ENCODE data around the gene EPG5.
"Not testable (repeated sequence)": the region's sequence is repeated elsewhere in the genome, so short reads cannot be mapped to it uniquely, and the experiment has no call there.

Gene EPG5

DNA sequence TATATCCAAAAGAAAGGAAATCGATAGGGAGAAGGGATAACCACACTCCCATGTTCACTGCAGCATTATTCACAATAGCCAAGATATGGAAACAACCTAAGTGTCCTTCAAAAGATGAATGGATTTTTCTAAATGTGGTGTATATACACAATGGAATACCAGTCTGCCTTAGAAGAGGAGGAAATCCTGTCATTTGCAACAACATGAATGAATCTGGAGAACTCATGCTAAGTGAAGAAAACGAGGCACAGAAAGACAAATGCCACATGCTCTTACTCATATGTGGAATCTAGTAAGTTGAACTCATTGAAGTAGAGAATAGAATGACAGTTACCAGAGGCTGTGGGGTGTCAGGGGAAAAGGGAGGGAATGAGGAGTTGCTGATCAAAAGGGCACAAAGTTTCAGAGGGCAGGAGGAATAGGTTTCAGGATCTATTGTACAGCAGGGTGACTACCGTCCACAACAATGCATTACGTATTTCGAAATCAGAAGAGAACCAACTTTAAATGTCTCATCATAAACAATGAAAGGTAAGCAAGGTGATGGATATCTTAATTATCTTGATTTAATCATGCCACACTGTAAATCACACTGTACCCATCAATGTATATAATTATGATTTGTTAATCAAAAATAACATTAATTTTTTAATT lies 95.6 kb downstream of the EPG5 start:
- peak; percentile 11 for DNase-seq (ENCODE audit: low read depth, low spot score)

DNA sequence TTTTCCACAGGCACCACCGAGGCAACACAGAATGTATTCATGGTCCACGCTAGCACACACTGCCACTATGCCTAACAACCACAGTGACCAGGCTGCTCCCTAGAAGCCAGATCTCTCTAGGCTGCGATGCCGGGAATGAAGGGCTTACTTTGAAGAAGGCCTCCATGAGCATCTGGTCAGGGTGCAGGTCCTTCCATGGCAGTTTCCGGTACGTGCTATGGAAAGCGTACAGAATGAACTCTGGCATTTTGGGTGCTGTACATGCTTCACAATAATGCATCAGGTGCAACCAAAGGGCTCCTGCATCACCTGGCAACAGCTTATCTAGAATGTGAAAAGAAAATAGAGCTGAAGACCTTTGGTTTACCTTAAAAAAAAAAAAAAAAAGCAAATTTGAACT lies 96.7 kb downstream of the EPG5 start:
- DNase-seq (ENCODE audit: low read depth, low spot score): no peak

DNA sequence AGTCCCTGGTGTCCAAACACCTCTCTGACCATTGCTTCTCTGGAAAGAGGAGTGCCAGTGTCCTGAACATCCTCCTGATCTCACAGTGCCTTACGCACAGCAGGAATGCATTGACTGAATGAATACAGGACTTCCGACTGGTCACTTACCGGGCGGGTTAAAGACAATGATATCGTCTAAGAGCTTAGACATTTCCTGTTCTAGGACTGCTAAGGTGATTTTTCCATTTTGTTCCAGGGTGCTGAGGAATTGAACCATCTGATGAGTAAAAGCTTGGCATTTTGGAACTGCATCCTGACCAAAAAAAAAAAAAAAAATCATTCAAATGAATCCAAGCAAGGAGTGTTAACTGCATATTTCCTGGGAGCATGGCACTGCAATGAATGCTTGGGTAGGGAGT lies 101.7 kb downstream of the EPG5 start:
- DNase-seq (ENCODE audit: low read depth, low spot score): no peak

DNA sequence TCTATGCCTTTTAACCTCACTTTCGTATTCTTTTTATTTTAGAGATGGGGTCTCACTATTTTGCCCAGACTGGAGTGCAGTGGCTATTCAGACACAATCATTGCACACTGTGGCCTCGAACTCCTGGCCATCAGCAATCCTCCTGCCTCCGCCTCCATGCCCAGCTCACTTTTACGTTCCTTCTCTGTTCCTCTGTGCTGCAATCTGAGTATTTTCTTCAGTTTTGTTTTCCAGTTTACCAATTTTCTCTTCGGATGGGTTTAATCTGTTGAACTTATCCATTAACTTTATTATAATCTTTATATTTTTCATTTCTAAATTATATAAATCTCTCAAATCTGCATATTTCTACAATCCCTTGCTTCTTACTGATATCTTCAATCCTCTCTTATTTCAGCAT lies 103.0 kb downstream of the EPG5 start:
- no peak for DNase-seq (ENCODE audit: low read depth, low spot score)

DNA sequence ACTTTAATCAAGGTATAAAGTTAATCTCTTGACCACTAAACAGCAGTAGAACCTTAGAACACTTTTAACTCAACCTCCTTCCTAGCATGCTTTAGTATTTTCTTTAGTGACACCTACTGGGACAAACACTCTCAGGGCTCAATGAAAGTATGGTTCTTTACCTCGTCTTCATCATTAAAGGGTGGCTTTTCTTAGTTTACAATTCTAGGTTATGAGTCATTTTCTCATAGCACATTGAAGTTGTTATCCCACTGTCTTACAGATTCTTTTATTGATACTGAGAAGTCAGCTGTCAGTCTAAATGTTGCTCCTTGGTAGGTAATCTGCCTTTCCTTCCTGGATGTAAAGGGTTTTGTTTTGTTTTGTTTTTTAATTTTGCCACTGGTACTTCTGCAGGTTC lies 103.7 kb downstream of the EPG5 start:
- no peak for DNase-seq (ENCODE audit: low read depth, low spot score)

DNA sequence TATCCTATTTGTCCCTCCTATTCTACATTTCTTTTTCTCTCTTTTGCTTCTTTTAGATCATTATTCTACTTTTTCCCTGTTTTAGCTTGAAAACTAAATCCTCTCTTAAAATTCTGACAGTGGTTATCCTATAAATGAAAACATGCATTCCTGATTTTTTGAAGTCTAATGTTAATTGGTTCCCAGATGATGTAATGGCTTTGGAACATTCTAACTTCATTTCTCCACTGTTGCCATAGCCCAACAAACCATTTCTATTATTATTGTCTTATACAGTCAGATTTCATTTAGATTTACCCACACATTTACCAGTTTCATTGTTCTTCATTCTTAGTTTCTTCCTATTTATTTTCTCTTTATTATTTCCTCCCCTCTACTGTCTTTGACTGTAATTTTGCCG lies 105.2 kb downstream of the EPG5 start:
- no peak for DNase-seq (ENCODE audit: low read depth, low spot score)

DNA sequence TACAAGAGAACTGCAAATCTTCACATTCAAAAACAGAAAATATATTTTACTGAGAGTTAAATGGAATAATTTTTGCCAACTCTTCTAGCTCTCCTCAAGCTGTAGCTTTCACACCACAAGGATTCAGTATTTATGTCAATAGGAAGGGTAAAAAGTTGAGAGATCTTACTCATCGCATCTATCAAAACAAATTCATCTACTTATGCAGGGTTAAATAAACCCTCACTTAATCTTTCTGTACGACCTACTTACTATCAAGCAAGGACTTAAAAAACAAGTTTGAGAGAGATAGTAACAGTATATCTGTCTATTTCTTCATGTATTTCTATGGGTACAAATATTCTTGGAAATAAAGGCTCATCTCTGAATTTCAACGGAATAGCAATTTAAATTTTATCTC lies 106.2 kb downstream of the EPG5 start:
- no peak for DNase-seq (ENCODE audit: low read depth, low spot score)

DNA sequence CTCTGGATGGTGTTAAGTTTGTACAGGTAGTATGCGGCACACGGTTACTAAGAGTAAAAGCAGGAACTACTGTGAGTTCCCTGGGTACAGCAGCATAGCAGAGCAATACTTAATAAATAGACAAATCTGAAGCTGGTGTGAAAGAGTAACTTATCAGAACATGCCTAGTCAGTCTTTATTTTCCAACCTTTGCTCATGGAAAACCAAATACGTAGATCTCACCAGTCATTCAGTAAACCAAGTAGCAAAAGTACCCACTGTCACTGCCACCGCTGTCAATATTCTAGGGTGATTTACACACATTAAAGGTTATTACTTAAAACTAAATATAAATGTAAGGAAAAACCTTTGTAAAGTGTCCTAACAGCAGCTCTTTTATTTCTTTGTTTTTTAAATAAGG lies 106.6 kb downstream of the EPG5 start:
- DNase-seq (ENCODE audit: low read depth, low spot score): no peak

DNA sequence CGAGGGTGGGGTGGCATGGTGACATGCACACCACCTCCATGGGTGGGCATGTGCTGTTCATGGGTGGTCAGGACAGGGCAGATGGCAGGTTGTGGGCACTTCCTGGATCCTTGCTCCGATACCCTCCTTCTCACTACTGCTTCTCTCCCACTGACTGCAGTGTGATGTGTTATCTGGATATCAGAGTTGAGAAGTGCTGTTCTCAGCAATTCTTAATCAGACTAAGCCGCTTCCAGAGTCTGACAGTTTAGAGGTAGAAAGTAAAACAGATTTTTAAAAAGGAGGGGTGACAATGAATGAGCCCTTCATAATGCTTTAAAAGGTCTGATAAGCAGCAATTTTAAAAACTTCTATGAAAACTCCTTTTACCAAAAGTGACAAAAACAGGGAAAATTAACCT lies 107.8 kb downstream of the EPG5 start:
- DNase-seq (ENCODE audit: low read depth, low spot score): no peak

DNA sequence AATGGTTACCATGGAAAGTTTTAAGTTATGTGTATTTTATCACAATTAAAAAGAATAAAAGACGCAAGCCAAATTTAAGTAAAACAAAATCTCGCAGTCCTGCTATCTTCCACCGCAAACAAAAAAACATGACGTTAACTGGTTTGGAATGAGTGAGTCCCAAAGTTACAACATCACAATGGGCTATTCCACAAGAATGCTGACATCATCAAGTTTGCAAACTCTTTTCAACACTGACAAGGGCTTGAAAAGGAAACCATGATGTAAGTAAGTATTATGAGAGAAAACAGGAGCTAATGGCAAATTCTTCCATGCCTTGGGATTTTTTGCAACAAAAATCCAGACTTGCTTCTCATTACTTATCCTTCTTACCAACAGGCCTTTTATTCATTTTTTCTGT lies 110.6 kb downstream of the EPG5 start:
- peak; percentile 77 for DNase-seq (ENCODE audit: low read depth, low spot score)

DNA sequence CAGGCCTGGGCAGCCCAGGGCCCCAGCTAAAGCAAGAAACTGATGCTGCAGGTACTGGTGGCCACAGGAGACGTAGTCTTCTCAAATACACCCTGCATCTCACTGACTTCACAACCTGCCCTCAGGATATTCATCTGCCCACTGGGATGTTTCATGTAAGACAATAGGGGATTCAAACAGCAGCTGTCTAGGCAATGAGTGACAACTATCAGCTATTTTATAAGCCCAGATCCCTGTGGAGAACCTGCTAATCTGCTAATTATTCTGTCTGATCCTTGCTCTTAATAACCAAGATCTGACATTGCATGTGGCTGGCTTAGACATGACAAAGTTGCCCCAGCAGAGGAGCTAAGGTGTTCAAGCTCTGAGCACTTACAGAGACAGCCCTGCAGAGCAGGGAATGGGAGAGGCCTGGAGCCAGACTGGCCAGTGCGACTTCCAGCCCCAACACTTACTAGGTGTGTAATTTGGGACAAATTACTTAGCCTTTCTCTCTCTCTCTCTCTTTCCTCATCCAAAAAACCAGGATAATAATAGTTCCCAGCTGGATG lies 113.0 kb downstream of the EPG5 start:
- DNase-seq (ENCODE audit: low read depth, low spot score): no peak

DNA sequence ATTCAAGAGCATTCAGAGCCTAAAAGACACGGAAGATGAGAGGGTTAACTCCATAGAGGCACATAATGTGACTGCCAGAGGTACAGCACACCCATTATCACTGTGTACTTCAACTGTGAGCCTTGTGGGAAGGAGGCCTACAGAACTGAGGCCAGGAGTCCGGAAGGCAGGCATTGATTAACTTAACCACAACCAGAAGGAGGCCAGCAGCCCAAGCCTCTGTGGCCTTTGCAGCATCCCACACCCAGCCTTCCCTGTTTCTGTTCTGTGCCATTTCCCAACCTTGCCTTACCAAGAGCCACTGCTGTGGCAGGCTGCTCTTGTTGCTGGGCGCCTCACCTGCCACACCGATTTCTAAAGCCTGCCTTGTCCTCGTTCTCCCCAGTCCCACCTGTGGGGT lies 114.5 kb downstream of the EPG5 start:
- no peak for DNase-seq (ENCODE audit: low read depth, low spot score)

DNA sequence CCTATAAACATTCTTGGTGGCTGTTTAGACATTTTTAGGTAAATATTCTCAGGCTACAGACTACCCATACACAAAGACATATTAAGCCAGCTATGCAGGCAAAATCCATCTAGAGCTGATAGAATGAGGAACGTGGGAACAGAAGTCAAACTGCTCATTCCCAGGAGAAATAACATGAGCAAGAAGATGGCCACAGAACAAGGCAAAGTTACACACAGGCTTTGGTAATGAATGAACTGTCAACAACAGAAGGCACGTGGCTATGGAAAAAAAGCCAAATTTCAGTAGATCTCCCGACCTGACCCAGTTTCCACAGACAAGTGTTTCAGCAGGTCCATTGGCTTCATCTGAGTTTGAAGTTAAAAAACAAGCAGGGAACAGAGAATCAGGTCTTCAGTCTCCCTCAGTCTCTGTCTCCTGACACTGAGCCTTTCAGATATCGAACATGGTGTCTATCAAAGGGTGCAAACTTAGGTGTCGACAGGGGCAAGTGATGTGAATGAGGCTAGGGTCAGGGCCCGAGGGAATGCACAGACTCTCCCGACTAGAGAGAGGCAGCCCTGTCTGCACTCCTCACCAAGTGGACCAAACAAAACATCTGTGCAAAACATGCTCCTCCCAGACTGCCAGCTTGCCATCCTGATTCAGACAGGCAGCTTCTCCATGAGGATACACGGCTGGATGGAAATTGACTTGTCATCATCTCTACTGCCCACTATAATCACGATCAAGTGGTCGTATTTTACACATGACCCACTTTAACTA lies 115.8 kb downstream of the EPG5 start:
- no peak for DNase-seq (ENCODE audit: low read depth, low spot score)

DNA sequence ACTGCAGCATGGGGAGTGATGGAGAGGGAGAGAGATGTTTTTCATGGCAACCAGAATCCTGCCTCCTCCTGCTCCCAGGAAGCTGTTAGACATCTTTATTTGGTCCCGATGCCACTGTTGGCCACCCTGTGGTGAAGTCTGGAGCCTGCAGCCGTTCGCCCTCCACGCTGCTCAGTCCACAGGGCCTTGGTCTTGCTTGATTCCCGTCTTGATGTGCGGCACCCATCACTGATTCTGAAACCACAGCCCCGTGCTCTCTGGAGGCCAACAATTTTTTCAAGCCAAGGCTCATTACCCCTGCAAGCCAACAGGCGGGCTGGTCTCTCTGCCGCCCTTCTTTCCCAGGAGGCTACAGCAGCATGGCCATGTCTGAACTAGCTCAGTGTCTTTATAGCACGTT lies 117.1 kb downstream of the EPG5 start:
- DNase-seq (ENCODE audit: low read depth, low spot score): no peak

DNA sequence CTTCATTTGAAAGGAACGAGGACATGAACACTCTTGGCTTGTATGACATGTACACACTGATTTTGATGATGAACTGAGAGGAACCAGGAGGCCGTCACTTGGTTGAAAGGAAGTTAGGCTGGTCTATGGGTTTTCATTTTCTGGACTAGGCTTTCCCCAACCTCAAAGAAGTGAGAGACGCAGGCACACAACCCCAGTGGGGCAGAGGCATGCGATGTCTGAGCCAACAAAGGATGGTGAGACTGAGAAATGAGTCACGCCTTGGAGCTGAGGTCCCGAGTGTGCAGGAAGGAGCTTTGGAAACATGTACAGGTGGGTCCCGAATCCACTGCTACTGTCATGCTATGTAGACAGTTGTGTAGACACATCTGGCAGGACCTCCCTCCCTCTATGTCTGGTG lies 117.6 kb downstream of the EPG5 start:
- no peak for DNase-seq (ENCODE audit: low read depth, low spot score)

DNA sequence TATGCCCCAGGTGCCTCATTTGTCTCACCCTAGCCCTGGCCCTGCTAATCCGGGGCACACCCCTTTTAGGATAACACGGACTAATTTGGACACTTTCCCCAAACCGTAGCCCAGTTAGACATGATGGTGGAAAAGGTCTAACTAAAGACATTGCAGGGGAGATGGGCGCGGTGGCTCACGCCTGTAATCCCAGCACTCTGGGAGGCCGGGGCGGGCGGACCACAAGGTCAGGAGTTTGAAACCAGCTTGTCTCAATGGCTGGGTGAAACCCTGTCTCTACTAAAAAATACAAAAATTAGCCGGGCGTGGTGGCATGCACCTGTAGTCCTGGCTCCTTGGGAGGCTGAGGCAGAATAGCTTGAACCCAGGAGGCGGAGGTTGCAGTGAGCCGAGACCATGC lies 118.5 kb downstream of the EPG5 start:
- not testable (repeated sequence) for DNase-seq (ENCODE audit: low read depth, low spot score)

DNA sequence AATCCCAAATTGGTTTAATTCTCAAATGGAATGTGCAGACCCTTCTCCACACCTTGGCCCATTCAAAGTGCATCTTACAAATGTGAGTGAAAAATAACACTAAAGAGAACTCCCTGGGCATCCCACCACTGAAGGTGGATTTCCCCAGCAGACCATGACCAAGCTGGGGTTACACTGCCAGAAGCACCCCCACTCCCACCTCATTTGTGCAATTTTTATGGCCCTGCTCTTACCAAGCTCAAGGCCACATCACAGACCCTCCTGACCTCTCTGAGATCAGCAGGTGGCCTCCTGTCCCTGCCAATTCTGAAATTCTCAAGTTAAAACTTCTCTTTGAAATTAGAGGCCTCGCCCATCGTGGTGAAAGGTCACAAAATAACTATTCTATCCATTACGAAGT lies 120.0 kb downstream of the EPG5 start:
- no peak for DNase-seq (ENCODE audit: low read depth, low spot score)

DNA sequence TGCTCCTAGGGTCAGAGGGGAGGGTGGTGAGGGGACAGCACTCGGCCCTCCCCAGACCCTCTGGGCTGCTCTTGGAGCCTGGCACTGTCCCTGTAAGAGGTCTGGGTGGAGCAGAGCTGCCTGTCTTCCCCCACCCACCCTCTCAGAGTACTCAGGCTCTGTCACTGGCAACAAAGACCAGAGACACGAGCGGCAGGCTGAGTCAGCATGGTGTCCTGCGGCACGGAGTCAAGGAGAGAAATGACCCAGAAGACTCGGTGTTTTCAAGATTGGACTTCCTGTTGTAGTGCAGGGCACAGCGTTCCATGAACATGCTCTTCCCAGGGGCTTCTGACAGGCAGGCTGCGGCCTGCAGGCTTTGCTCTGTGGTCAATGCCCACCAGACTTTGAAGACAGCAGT lies 121.7 kb downstream of the EPG5 start:
- no peak for DNase-seq (ENCODE audit: low read depth, low spot score)

DNA sequence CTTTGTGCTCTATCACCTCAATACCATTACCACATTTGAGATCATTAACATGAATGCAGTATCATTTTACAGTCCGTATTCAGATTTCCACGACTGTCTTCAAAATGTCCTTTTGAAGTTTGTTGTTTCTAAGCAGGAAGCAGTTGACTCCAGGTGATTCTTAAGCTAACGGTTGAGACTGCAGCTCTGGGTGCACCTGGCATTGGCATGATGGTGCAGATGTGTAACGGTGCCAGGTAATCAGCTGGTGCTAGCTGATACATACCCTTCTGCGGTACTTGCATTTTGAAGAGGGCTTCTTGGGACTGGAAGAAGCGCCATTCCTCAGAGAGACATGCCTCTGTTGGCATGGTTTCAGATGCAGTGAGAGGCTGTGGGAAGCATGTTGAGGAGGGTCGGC lies 122.2 kb downstream of the EPG5 start:
- DNase-seq (ENCODE audit: low read depth, low spot score): no peak

DNA sequence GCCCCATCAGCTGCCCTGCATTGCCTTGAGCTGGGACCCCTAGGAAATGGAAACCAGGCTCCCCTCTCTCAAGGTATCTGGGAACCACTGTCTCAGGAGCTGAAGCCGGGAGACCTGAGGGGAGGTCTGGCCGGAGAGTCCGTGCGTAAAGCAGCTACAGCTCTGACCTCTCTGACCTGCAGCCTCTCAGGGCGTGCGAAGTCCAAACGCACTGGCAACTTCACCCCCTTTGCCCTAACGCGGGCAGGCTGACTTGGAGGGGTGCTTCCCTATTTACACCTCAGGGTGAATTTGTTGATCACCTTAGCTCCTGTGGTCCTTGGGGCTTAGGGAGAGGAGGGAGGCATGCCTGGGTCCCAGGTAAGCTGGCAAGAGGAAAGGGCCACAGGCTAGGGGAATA lies 124.1 kb downstream of the EPG5 start:
- DNase-seq (ENCODE audit: low read depth, low spot score): no peak

DNA sequence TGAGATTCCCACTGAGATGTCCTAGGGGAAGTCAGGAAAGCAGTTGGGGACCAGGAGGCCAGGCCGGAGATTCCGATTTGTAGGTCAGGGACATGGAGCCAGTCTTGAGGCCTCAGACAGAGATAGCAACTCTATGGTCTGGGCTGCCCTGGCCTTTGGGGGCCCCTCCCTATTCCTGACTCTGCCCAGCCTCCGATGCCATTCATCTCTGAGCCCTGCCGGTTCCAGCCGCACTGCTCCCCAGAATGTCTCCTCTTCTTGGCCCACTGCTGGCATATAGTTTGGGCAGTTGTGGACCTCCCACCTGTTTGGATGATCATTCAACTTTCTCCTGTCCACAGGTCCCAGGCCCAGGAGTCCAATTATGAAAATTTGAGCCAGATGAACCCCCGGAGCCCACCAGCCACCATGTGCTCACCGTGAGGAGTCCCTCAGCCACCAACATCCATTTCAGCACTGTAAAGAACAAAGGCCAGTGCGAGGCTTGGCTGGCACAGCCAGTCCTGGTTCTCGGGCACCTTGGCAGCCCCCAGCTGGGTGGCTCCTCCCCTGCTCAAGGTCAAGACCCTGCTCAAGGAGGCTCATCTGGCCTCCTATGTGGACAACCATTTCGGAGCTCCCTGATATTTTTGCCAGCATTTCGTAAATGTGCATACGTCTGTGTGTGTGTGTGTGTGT lies 125.2 kb downstream of the EPG5 start:
- DNase-seq (ENCODE audit: low read depth, low spot score): no peak

DNA sequence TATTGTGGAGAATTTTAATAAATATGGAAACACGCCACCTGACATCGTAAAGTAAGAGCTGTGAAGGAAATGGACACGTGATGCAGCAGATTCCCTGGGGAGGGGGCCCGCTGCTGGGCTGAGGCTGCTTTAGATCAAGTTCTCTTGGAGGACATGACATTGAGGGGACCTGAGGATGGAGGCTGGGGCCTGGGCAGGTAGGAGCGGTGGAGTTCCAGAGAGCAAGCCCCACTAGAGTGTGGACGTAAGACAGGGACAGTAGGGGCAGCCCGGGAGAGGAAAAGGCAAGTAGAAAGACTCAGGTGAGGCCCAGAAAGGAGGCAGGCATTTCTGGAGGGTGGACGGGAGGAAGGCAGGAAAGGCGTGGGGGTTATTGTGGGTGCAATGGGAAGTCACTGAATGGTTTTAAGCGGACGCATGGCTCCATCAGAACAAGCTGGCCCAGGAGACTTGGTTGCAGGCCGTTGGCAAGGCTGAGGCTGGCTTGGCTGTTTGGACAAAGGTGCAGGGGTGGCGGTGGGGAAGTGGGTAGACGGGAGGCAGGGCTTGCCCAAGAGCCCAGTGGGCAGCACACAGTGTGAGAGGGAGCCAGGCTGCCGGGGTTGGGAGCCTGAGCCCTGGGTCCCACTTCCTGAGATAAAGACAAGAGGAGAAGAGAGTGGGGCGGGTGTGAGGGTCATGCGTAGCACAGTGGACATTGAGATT lies 125.9 kb downstream of the EPG5 start:
- DNase-seq (ENCODE audit: low read depth, low spot score): no peak
